ENCODE results near the gene REEP5. TPM values are rescaled to one million over a fixed set of nuclear protein-coding genes. Genes with fewer than 3 reads are reported as not detected.

REEP5 gene
- total and polyA plus RNA-seq, 2 of the 8 experiments (the other 6 are each of a cell fraction or from before 2014, with no cell fraction given): 58.3 to 94.3 TPM

- TF ChIP-seq CHD7 (IDR thresholded peaks at IDR 0.05; ENCODE audit: insufficient replicate concordance, low read length) (no peak), CEBPB (IDR thresholded peaks at IDR 0.05; ENCODE audit: low read depth, low read length) (no peak), RXRA (IDR thresholded peaks at IDR 0.05; ENCODE audit: insufficient read depth, low read depth, low read length) (no peak), RNF2 (IDR thresholded peaks at IDR 0.05; ENCODE audit: borderline replicate concordance, low read depth, low read length, missing control alignments, poor library complexity, severe bottlenecking) (no peak), SUZ12 (IDR thresholded peaks at IDR 0.05; ENCODE audit: low read length) (no peak), TCF12 (IDR thresholded peaks at IDR 0.05; ENCODE audit: low read depth, low read length) (no peak), KDM5A (IDR thresholded peaks at IDR 0.05; ENCODE audit: low read length) (no peak)
These were observed 2.1 kb downstream of the REEP5 start (continued) for GRCh38 chr5:112919972-112920371.
